GM18870 (cell line): ENCODE measurements around the gene CDHR2.

Experiments used
- ATAC-seq: cut with Tn5 transposase; IDR thresholded peaks from one replicate; pipeline ENCODE4 v1.9.1; 2021; ENCODE audit warnings: moderate library complexity; ENCODE audit not compliant: unreplicated experiment

The CDHR2 gene

DNA sequence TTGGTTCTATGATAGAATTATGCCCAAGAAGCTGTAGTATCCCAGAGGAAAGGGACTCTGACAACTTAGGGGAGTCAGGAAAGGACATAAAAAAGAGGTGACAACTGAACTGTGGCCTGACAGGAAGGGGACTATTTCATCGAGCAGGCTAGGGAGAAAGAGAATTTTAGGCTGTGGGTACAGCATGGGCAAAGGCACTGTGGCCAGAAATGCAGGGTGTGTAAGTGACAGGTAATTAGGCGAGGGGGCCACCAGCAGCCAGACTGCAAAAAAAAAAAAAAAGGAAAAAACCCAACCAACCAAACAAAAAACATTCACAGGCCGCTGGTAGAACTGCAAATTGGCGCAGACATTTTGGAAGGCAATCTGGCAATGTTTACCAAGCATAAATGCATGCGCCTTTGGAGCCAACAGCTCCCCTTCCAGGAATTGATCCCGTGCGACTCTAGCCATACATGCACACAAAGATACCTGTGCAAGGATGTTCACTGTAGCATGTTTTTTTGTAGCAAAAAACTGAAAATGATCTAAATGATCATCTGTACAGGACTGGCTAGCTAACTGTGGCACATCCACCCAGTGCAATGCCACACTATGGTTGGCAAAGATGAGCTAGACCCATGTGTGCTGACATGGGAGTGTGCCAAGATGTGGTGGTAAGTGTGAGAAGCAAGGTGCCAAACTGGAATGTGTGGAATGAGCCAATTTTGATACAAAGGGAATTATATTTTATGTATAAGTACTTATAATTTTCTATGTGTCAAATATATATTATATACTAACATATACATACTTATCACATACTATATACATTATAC lies 82.5 kb downstream of the CDHR2 start:
- no peak for ATAC-seq

DNA sequence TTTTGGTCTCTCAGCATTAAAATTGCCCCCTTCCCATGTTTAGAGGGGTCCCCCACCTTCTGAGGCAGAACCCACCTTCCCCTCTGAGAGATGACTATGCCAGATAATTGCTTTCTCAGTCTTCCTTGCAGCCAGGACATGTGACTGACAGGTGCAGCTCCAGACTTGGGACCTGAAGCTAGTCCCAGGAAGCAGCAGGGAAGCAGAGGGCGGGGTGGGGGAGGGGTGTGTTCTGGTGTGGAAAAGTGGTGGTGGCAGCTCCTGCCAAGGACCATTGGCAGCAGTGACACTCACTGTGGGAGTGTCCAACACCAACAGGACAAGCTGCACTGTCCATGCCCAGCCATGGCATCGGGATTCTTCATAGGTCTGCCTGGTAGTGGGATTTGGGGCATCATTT lies 83.6 kb downstream of the CDHR2 start:
- no peak for ATAC-seq

DNA sequence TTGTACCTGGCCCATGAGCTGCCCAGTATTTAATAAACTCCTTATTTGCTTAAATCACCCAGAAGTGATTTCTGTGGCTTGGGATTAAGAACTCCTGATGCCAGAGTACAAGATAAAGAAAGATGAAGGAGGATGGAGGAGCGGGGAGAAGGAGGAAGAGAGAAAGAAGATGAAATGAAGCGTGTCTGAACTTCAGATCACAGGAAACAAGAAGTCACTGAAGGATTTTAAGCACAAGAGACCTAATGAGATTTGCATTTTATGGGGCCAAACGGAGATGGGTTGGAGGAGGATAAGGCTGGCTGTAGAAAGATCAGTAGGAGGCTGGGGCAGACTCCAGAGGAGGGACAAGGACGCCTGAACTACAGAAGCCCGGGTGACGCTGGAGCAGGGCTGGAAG lies 84.5 kb downstream of the CDHR2 start:
- ATAC-seq: no peak

DNA sequence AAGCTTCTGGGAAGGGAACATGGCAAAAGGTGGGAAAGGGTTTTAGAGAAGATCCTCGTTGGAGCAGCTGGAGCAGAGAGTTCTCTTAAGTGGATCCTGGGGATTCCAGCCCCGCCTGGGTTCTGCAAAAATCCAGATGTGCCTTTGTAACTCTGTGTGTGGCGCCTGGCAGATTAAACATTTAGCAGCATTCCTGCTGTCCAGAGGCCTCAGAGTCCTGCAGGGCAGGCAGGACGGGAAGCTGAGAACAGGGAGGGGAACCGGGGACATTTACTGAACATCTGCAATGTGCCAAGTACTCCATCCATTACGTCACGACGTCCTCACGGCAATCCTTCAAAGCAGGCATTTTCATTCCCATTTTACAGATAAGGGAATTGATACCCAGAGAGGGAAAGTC lies 87.3 kb downstream of the CDHR2 start:
- ATAC-seq: no peak

DNA sequence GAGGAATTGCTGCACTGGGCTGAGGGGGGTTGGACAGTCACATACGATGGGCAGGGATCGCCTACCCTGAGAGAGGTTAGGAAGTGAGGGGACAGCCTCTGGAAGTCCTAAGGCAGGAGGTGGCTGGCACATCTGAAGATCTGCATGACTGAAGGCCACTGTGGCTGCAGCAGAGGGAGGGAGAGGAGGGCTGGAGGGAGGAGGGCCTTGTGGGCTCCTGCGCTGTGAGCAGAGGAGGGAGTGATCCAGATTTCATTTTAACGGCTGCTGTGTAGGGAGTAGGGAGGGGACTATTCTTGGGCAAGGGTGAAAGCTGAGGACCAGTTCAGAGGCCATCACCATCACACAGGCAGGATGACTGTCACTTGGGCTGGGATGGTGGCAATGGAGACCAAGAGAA lies 88.4 kb downstream of the CDHR2 start:
- ATAC-seq: no peak

DNA sequence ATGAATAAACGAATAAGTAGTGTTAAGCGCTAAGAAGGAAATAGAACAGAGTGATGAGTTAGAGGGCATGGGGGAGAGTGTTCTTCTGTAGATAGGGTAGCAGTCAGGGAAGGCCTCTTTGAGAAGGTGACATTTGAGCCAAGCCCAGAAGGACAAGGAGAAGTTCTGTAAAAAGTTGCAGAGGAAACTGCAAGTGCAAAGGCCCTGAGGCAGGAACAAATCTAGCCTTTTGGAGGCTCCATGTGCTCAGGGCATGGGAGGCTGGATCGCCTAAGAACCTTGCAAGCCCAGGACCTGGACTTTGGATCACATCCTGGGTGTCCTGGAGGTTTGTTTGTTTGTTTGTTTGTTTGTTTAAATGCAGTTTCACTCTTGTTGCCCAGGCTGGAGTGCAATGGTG lies 89.3 kb downstream of the CDHR2 start:
- no peak for ATAC-seq

DNA sequence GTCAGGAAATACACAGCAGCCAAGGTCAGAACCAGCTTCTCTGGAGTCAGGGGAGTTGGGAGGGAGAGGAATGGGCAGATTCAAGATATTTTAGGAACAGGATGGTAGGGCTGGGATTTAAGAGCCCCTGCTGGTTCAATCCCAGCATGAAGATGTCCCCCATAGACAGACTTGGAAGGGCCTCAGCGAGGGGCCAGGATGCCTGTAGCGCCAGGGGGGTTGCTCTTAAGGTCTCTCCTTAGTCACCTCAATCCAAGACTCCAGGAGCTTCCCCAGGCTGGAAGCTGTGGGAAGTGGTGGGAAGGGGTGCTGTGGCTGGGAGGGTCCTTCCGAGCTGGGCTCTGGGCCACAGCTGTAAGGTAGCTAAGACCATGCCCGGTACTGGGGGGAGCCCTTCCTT lies 90.1 kb downstream of the CDHR2 start:
- ATAC-seq: no peak

DNA sequence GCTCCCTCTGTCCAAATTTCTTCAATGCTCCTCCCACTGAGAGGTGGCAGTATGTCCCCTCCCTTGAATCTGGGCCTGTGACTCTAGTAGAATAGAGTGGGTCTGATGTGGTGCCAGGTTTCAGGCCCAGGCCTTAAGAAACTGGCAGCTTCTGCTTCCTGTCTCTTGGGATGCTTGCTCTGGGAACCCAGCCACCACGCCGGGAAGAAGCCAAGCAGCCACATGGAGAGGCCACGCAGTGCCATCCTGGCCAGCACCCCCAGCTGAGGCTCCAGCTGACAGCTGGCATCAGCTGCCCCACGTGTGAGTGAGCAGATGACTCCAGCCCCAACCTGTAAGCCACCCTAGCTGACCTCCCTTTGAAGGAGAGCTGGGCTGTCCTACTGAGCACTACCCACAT lies 90.8 kb downstream of the CDHR2 start:
- ATAC-seq: no peak

DNA sequence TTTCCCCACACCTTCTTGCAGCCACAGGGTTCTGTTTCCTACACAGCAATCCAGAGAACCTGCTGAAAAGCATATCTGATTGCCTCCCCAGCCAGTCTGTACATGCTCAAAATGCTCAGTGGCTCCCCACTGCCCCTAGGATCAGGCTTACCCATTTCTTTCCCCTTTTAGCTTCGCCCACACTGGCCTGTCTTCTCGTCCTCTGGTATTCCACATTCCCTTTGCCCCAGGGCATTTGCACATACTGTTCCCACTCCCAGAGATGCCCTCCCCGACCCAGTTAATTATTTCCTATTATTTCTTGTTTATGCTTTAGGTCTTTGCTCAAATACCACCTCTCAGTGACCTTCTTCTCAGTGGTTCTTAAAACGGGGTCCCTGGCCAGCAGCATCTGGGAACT lies 91.5 kb downstream of the CDHR2 start:
- ATAC-seq: no peak

DNA sequence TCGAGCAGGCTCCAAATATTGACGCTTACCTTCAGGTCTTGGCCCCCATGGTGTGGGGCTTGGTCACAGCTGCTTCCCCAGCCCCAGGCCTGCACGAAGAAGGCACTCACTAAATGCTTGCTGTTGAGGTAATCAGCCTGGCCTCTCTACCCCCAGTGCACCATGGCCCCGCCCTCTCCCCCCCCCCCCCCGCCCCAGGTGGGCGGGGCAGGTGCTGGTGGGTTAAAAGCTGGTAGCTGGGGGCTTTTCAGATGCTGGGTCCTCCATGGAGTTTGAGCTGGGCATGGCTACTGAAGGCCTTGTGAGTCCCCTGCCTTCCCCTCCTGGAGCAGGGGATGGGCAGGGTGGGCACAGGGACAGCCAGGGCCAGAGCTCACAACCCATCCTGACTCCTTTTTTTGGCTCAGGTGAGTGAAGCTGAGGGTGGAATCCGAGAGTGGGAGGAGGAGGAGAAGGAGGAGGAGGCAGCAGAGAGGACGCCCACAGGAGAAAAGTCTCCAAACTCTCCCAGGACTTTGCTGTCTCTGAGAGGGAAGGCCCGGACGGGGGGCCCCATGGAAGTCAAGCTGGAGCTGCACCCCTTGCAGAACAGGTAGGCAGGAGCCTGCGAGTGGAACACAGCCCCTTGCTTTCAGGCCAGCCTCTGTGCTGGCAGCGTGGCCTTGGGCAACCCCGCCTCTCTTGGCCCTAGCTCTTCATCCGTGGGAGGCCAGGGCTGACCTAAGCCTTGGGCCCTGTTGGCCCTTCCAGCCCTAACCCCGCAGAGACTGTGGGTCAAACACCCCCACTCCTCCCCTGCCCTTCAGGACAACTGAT lies 93.7 kb downstream of the CDHR2 start:
- no peak for ATAC-seq

DNA sequence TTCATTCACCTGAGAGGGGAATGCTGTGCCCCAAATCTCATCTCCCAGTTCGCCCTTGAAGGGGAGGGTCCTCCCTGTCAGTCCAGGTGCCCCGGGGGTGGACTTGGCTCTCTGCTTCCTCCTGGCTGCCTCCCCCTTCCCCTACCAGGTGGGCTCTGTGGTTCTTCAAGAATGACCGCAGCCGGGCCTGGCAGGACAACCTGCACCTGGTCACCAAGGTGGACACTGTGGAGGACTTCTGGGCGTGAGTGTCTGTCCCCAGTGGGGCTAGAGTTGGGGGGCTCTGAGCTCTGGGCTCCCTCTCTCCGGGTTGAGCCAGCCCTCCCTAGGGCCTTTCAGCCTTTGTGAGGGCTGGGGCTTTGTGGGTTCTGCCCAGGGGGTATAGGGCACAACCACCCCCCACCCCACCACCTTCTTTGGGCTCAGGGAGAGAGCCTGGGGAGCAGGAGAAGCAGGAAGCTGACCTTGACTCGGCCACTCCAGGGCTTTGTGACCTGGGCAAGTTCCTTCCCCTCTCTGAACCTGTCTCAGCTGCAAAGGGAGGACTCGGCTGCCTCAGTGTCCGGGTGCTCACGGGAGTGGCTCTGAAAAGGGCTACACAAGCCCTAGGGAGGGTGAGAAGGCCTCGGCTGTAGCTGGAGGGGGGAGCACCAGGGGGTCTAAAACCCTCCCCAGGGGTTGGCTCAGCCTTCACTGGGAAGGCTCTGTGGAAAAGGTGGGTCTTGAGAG lies 94.5 kb downstream of the CDHR2 start:
- ATAC-seq: no peak

DNA sequence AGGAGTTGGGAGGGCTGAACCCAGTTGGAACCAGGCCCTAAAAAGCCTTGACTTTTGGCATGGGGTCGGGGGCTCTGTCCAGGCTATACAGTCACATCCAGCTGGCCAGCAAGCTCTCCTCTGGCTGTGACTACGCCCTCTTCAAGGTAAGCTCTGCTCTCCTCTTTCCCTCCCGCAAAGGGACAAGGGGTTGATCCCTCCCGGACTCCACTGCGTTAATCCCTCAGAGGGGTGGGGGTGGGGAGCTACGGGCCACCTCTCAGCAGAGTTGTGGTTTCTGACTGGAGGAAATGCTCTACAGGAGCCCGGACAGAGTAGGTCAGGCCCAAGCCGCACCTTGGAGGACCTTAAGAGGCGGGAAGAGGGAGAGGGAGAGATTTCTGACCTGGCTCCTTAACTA lies 95.2 kb downstream of the CDHR2 start:
- ATAC-seq: no peak

DNA sequence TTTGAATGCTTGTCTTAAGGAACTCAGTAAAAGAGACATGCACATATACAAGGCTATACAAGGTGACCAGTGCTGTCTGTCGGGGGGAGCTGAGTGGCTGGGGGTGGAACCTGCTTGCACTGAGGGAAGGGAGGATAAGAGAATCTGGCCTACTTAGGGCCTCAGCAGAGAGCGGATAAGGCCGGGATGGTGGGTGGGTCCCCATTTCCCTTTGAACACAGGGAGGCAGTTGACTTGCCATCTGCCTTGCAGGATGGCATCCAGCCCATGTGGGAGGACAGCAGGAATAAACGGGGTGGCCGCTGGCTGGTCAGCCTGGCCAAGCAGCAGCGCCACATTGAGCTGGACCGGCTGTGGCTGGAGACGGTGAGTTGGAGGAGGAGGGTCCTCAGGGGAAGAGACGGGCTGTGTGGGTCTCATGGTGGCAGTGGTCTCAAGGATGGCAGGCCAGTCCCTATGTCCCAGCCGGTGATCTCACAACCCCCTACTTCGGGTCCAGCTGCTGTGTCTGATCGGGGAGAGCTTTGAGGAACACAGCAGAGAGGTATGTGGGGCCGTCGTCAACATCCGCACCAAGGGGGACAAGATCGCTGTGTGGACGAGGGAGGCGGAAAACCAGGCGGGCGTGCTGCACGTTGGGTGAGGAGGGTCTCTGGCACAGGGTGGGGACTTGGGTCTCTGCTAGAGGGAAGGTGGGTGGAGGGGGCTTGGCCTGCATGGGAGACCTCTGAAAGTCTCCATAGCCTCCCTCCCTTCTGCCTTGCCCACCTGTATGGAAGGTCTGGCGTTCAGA lies 95.9 kb downstream of the CDHR2 start:
- no peak for ATAC-seq
